ENCODE results near the gene EIF4H. TPM values are rescaled to one million over a fixed set of nuclear protein-coding genes. Genes with fewer than 3 reads are reported as not detected.

EIF4H gene
- total RNA-seq (180 and 199 TPM in 2 replicates), polyA plus RNA-seq (127 and 228 TPM in 2 replicates), polyA minus RNA-seq (150 and 245 TPM in 2 replicates)
- 126 TPM for total RNA-seq (2013)

DNA sequence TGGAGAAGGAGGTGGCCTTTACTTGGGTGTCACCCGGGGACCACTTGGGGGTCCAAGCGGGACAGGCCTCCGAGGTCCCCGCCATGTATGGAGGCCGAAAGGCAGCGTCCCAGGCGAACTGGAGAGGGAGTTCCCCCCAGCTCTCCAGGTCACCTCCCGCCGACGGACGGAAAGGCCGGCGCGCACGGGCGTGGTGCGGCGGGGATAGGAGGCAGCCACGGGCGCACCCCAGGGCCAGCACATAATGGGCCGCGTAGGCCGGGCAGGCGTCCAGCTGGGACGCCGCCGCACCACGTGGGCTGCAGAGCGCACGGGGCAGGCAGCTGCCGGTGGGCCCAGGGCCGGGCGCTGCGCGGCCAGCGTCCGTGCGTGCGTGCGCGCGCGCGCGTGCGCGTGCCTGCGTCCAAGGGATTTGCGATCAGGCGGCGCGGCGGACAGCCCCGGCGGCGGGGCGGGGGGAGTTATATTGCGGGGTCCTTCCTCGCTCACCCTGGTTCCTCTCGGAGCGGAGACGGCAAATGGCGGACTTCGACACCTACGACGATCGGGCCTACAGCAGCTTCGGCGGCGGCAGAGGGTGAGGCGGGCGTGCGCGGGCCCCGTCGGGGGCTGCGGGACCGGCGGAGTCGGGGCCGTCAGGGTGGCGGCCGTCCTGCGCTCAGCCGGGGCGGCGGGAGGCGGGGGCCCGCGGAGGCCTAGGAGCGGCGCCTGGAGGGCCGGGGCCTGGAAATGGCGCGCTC lies at the start of gene EIF4H:
TSS of gene EIF4H (plus strand) at position 491 of the 740 bp plus-strand sequence. CDS start at position 519, 28 bp downstream.
- Mint-ChIP-seq H3K4me1 (peaks cover 42% of the 10 kb centered on the region), H3K9me3 (ENCODE audit: insufficient read depth) (no peaks in the 10 kb centered on the region), H3K4me3 (peak within 1 kb of the TSS; percentile 95), H3K27ac (peak within 1 kb of the TSS; percentile 98), H3K27me3 (no peaks in the 10 kb centered on the region)
- H3K36me3 ChIP-seq (replicated peaks in 1 of 2; ENCODE audit: control extremely low read depth in 1 of 2, control insufficient read depth in 1 of 2, extremely low read depth in 1 of 2, insufficient read depth in 2 of 2, low read length in 1 of 2): peaks cover 0 to 18% of the 10 kb centered on the region in 2 experiments
- DNase-seq (peak; percentile 98), ATAC-seq (ENCODE audit: low read depth) (peak; percentile 84)
- CTCF ChIA-PET: interaction anchor here (0.6 to 3.3 kb wide), 7 partner anchors 10 to 226 kb away, joined by 3 to 21 read pairs (median 7); no protein-coding TSS in a partner anchor
- intact Hi-C loops (cut with micrococcal nuclease): loop anchor here (2.0 to 5.0 kb wide), 5 partner anchors 73 to 617 kb away; partner anchors contain the start of genes ABHD11, BCL7B and LIMK1
- peaks cover 44 to 52% of the 10 kb centered on the region in 2 donors for H3K4me1 ChIP-seq (ENCODE audit: control insufficient read depth in 2 of 2, insufficient read depth in 2 of 2, low read length in 2 of 2)
- peak within 1 kb of the TSS; percentile 67 to 93 (median 84) for H3K4me3 ChIP-seq (ENCODE audit: control extremely low read depth in 1 of 5, extremely low read depth in 1 of 5, insufficient read depth in 1 of 5, low read depth in 2 of 5, low read length in 4 of 5)
- H4K20me1 ChIP-seq (ENCODE audit: control insufficient read depth, insufficient read depth, low read length, poor library complexity, severe bottlenecking): peaks cover 38% of the 10 kb centered on the region
- TF ChIP-seq EZH2 (IDR thresholded peaks at IDR 0.05; ENCODE audit: borderline replicate concordance, insufficient read depth, low read depth, low read length, poor library complexity, severe bottlenecking): no peak
- TF ChIP-seq, protein P1, sequence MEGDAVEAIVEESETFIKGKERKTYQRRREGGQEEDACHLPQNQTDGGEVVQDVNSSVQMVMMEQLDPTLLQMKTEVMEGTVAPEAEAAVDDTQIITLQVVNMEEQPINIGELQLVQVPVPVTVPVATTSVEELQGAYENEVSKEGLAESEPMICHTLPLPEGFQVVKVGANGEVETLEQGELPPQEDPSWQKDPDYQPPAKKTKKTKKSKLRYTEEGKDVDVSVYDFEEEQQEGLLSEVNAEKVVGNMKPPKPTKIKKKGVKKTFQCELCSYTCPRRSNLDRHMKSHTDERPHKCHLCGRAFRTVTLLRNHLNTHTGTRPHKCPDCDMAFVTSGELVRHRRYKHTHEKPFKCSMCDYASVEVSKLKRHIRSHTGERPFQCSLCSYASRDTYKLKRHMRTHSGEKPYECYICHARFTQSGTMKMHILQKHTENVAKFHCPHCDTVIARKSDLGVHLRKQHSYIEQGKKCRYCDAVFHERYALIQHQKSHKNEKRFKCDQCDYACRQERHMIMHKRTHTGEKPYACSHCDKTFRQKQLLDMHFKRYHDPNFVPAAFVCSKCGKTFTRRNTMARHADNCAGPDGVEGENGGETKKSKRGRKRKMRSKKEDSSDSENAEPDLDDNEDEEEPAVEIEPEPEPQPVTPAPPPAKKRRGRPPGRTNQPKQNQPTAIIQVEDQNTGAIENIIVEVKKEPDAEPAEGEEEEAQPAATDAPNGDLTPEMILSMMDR (IDR thresholded peaks at IDR 0.05): no peak
- peak within 1 kb of the TSS; percentile 96 for H3K9ac ChIP-seq (ENCODE audit: low read length)
- H3K27me3 ChIP-seq (replicated peaks in 1 of 4; ENCODE audit: control extremely low read depth in 1 of 4, control insufficient read depth in 3 of 4, insufficient read depth in 4 of 4, low read length in 3 of 4): no peaks in the 10 kb centered on the region
- peaks cover 58% of the 10 kb centered on the region for H3K79me2 ChIP-seq (ENCODE audit: control insufficient read depth, insufficient read depth, low read length)
- H3K9me3 ChIP-seq (ENCODE audit: control extremely low read depth in 1 of 3, control insufficient read depth in 2 of 3, insufficient read depth in 1 of 3, low read length in 2 of 3): no peaks in the 10 kb centered on the region
- POLR2A ChIA-PET: interaction anchor here (0.5 to 1.4 kb wide), 10 partner anchors 25 to 1487 kb away, joined by 3 to 10 read pairs (median 6); partner anchors contain the start of genes LAT2 and LIMK1
- WGBS (ENCODE audit: insufficient coverage): under 1% methylated on average over 95 of the region's 95 CpGs
- H3K4me2 ChIP-seq (replicated peaks; ENCODE audit: low read depth, low read length, poor library complexity, severe bottlenecking): peak within 1 kb of the TSS; percentile 96
- peak within 1 kb of the TSS; percentile 88 to 94 for H3K27ac ChIP-seq (ENCODE audit: low read length in 2 of 2)
- H2AFZ ChIP-seq (ENCODE audit: insufficient read depth, low read depth, low read length, poor library complexity, severe bottlenecking): peak within 1 kb of the TSS; percentile 91

All from B cell (primary cell).